ENCODE results near the gene SLC27A6. TPM values are rescaled to one million over a fixed set of nuclear protein-coding genes. Genes with fewer than 3 reads are reported as not detected.

Gene SLC27A6
- total and polyA plus RNA-seq, 5 donors, result 25.2 to 46.3 (median 29.1) TPM

DNA sequence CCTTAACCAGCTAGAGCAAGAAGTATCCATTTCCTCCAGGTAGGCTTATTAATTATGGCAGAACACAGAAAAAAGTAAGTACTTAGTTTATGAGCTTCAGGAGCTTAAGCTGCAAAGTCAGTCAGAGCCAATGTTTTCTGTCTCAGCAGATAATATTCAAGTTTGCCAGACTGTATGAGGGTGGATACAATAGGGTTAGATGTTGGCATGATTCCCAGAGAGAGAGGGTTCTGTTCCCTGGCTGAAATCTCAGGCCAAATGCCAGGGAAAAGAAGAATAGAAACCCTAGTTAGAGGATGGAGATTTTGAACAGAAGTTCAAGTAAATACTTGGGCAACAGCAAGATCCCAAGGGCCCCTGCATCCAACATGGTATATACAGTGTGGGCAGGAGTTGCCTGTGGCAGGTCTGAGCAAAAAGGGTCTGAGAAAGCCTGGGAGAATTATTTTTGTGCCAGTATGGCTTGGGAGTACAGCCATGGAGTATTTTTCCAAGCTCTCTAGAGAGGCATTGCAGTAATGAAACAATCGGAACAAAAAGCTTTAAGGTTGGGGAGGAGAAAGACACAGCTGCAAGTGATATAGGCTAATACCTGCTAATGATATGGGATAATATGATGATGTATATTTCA, 98.3 kb downstream of the SLC27A6 start:
- WGBS, result 23% methylated on average over 1 of the region's 1 CpG
- Histone ChIP-seq H3K9me3 (ENCODE audit: control insufficient read depth, low read length) (no peaks in the 10 kb centered on the region), H3K4me3 (ENCODE audit: low read length) (no peak overlapping the region), H3K4me1 (ENCODE audit: control insufficient read depth, insufficient read depth, low read length) (peaks cover 3% of the 10 kb centered on the region), H3K27me3 (ENCODE audit: control insufficient read depth, insufficient read depth) (no peaks in the 10 kb centered on the region), H3K27ac (ENCODE audit: low read length) (no peak overlapping the region)
- DNase-seq (no peak), ATAC-seq (peak; percentile 77 to 82)
- intact Hi-C loops (cut with DNase I), result no loop called here

GRCh38 chr5:129065721-129066120, 100.4 kb downstream of the SLC27A6 start:
- Histone ChIP-seq H3K4me1 (ENCODE audit: control insufficient read depth, insufficient read depth, low read length) (peaks cover 3% of the 10 kb centered on the region), H3K27ac (ENCODE audit: low read length) (no peak overlapping the region), H3K9me3 (ENCODE audit: control insufficient read depth, low read length) (no peaks in the 10 kb centered on the region), H3K4me3 (ENCODE audit: low read length) (no peak overlapping the region), H3K27me3 (ENCODE audit: control insufficient read depth, insufficient read depth) (no peaks in the 10 kb centered on the region)
- 93% methylated on average over 2 of the region's 2 CpGs for WGBS
- ATAC-seq (no peak), DNase-seq (no peak)
- intact Hi-C loops (cut with DNase I), result no loop called here

DNA sequence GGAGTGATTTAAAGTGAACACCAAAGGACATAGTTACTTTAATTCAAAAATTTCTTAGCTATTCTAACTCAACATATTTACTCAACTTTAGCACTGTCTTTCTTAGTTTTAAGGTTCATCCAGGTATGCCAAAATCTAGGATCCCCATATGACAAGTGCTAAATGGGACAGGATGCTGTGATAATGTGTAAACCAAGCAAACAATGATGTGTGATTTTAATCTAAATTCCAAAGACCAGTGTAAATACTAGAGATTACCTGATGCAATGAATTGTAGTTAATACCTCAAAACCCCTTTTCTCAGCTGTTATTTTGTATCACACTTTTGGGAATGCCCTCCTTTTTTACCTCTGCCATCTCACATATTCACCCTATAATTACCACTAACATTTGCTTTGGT, 102.5 kb downstream of the SLC27A6 start:
- ATAC-seq, result no peak
- intact Hi-C loops (cut with DNase I), result no loop called here
- no peaks in the 10 kb centered on the region for H3K27me3 ChIP-seq (ENCODE audit: control insufficient read depth, insufficient read depth)
- peaks cover 3% of the 10 kb centered on the region for H3K4me1 ChIP-seq (ENCODE audit: control insufficient read depth, insufficient read depth, low read length)
- no peaks in the 10 kb centered on the region for H3K9me3 ChIP-seq (ENCODE audit: control insufficient read depth, low read length)
- no peak overlapping the region for H3K27ac ChIP-seq (ENCODE audit: low read length)
- DNase-seq, result no peak
- no peak overlapping the region for H3K4me3 ChIP-seq (ENCODE audit: low read length)

DNA sequence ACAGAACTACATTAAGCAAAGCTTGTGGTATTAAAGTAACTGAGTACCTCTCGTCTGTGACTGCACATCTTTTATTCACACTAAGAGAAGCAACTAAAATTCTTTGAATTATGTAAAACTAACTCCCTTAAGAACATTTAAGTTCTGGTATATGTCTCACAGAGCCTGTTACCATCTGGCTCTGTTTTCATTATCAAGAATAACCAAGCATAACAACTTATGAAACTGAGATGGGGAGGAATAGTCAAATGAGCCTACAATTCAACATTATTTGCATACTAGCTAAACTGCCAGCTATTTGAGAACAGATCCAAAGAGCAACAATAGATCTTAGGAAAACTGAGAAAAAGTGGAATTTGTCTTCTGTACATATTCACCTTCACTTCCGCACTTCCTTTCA, 104.0 kb downstream of the SLC27A6 start:
- no peaks in the 10 kb centered on the region for H3K4me1 ChIP-seq (ENCODE audit: control insufficient read depth, insufficient read depth, low read length)
- H3K27me3 ChIP-seq (ENCODE audit: control insufficient read depth, insufficient read depth), result no peaks in the 10 kb centered on the region
- no peak overlapping the region for H3K4me3 ChIP-seq (ENCODE audit: low read length)
- 90% methylated on average over 2 of the region's 2 CpGs for WGBS
- no peak overlapping the region for H3K27ac ChIP-seq (ENCODE audit: low read length)
- intact Hi-C loops (cut with DNase I), result no loop called here
- DNase-seq, result no peak
- no peaks in the 10 kb centered on the region for H3K9me3 ChIP-seq (ENCODE audit: control insufficient read depth, low read length)
- ATAC-seq, result no peak

- Histone ChIP-seq H3K4me1 (ENCODE audit: control insufficient read depth, insufficient read depth, low read length) (no peaks in the 10 kb centered on the region), H3K27ac (ENCODE audit: low read length) (no peak overlapping the region), H3K27me3 (ENCODE audit: control insufficient read depth, insufficient read depth) (no peaks in the 10 kb centered on the region), H3K4me3 (ENCODE audit: low read length) (no peak overlapping the region), H3K9me3 (ENCODE audit: control insufficient read depth, low read length) (no peaks in the 10 kb centered on the region)
- no peak for DNase-seq
- intact Hi-C loops (cut with DNase I), result no loop called here
- WGBS, result 45% methylated on average over 3 of the region's 3 CpGs
- ATAC-seq, result no peak
These were observed 107.8 kb downstream of the SLC27A6 start for GRCh38 chr5:129073111-129073510.

- DNase-seq (no peak), ATAC-seq (no peak)
- Histone ChIP-seq H3K27ac (ENCODE audit: low read length) (no peak overlapping the region), H3K9me3 (ENCODE audit: control insufficient read depth, low read length) (no peaks in the 10 kb centered on the region), H3K4me3 (ENCODE audit: low read length) (no peak overlapping the region), H3K4me1 (ENCODE audit: control insufficient read depth, insufficient read depth, low read length) (no peaks in the 10 kb centered on the region), H3K27me3 (ENCODE audit: control insufficient read depth, insufficient read depth) (no peaks in the 10 kb centered on the region)
- intact Hi-C loops (cut with DNase I), result no loop called here
- WGBS, result 76% methylated on average over 4 of the region's 4 CpGs
These were observed 109.6 kb downstream of the SLC27A6 start for GRCh38 chr5:129074903-129075302.

- H3K27ac ChIP-seq (ENCODE audit: low read length), result no peak overlapping the region
- intact Hi-C loops (cut with DNase I), result no loop called here
These were observed 112.3 kb downstream of the SLC27A6 start for GRCh38 chr5:129077433-129078075.

GRCh38 chr5:129078247-129078646, 113.0 kb downstream of the SLC27A6 start:
- Histone ChIP-seq H3K27ac (ENCODE audit: low read length) (no peak overlapping the region), H3K9me3 (ENCODE audit: control insufficient read depth, low read length) (no peaks in the 10 kb centered on the region), H3K4me3 (ENCODE audit: low read length) (no peak overlapping the region), H3K27me3 (ENCODE audit: control insufficient read depth, insufficient read depth) (no peaks in the 10 kb centered on the region), H3K4me1 (ENCODE audit: control insufficient read depth, insufficient read depth, low read length) (peaks cover 2% of the 10 kb centered on the region)
- ATAC-seq, result peak in 1 of 2 donors; percentile 64
- WGBS, result 31% methylated on average over 1 of the region's 1 CpG
- DNase-seq, result no peak
- intact Hi-C loops (cut with DNase I), result no loop called here

More at GRCh38 chr5:129077433-129078075, 112.3 kb downstream of the SLC27A6 start:
- ATAC-seq (no peak), DNase-seq (no peak)
- H3K27me3 ChIP-seq (ENCODE audit: control insufficient read depth, insufficient read depth), result no peaks in the 10 kb centered on the region
- peaks cover 2% of the 10 kb centered on the region for H3K4me1 ChIP-seq (ENCODE audit: control insufficient read depth, insufficient read depth, low read length)
- no peaks in the 10 kb centered on the region for H3K9me3 ChIP-seq (ENCODE audit: control insufficient read depth, low read length)
- 53% methylated on average over 3 of the region's 3 CpGs for WGBS
- H3K4me3 ChIP-seq (ENCODE audit: low read length), result no peak overlapping the region

- no peak for DNase-seq
- Histone ChIP-seq H3K27me3 (ENCODE audit: control insufficient read depth, insufficient read depth) (no peaks in the 10 kb centered on the region), H3K27ac (ENCODE audit: low read length) (no peak overlapping the region), H3K9me3 (ENCODE audit: control insufficient read depth, low read length) (no peaks in the 10 kb centered on the region), H3K4me1 (ENCODE audit: control insufficient read depth, insufficient read depth, low read length) (peaks cover 2% of the 10 kb centered on the region), H3K4me3 (ENCODE audit: low read length) (no peak overlapping the region)
- no peak for ATAC-seq
- intact Hi-C loops (cut with DNase I), result no loop called here
- 38% methylated on average over 3 of the region's 3 CpGs for WGBS
These were observed 113.4 kb downstream of the SLC27A6 start for GRCh38 chr5:129078660-129079059.

DNA sequence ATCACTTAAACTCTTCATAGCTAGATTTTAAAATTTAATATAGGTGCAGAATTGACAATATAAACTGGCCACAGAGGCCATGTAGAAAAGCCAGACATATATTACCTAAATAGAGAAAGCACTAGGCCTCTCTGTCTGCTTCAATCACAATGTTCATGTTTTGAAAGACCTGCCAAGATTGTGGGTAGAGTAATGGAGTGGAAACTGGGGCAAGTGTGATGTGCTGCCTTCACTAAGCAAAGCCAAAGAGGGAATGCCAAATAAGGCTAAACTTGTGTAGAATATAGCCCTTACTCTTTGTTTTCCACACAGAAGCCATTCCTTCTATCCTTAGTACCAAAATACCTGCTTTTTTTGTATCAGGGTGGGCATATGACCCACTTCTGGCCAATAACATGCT, 114.2 kb downstream of the SLC27A6 start:
- H3K4me3 ChIP-seq (ENCODE audit: low read length), result no peak overlapping the region
- intact Hi-C loops (cut with DNase I), result no loop called here
- H3K27me3 ChIP-seq (ENCODE audit: control insufficient read depth, insufficient read depth), result no peaks in the 10 kb centered on the region
- DNase-seq (no peak), ATAC-seq (no peak)
- no peaks in the 10 kb centered on the region for H3K9me3 ChIP-seq (ENCODE audit: control insufficient read depth, low read length)
- peaks cover 2% of the 10 kb centered on the region for H3K4me1 ChIP-seq (ENCODE audit: control insufficient read depth, insufficient read depth, low read length)
- no peak overlapping the region for H3K27ac ChIP-seq (ENCODE audit: low read length)

DNA sequence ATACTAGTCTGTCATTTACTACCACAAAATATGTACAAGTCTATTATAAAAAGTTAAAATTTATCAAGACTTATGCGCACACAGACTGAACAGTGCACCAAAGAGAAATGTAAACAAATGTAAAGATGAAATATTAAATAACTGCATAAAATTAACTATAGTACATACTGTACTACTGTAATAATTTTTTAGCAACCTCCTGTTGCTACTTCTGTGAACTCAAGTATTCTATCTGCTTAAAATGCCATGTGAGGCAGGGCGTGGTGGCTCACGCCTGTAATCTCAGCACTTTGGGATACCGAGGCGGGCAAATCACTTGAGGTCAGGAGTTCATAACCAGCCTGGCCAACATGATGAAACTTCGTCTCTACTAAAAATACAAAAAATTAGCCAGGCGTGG, 115.5 kb downstream of the SLC27A6 start:
- ATAC-seq (no peak), DNase-seq (no peak)
- intact Hi-C loops (cut with DNase I), result no loop called here
- H3K4me3 ChIP-seq (ENCODE audit: low read length), result no peak overlapping the region
- no peak overlapping the region for H3K27ac ChIP-seq (ENCODE audit: low read length)
- WGBS, result 66% methylated on average over 7 of the region's 7 CpGs
- H3K9me3 ChIP-seq (ENCODE audit: control insufficient read depth, low read length), result no peaks in the 10 kb centered on the region
- H3K27me3 ChIP-seq (ENCODE audit: control insufficient read depth, insufficient read depth), result no peaks in the 10 kb centered on the region
- peaks cover 2% of the 10 kb centered on the region for H3K4me1 ChIP-seq (ENCODE audit: control insufficient read depth, insufficient read depth, low read length)
